Measurements from ENCODE around the gene PTGDR. TPM values are rescaled to one million over a fixed set of nuclear protein-coding genes. Genes with fewer than 3 reads are reported as not detected.

PTGDR gene
- total RNA-seq, 1 experiment from 2014 or later = not detected

GRCh38 chr14:52266782-52267181, 716 bp upstream of the PTGDR start (continued):
- TF ChIP-seq, protein P1, sequence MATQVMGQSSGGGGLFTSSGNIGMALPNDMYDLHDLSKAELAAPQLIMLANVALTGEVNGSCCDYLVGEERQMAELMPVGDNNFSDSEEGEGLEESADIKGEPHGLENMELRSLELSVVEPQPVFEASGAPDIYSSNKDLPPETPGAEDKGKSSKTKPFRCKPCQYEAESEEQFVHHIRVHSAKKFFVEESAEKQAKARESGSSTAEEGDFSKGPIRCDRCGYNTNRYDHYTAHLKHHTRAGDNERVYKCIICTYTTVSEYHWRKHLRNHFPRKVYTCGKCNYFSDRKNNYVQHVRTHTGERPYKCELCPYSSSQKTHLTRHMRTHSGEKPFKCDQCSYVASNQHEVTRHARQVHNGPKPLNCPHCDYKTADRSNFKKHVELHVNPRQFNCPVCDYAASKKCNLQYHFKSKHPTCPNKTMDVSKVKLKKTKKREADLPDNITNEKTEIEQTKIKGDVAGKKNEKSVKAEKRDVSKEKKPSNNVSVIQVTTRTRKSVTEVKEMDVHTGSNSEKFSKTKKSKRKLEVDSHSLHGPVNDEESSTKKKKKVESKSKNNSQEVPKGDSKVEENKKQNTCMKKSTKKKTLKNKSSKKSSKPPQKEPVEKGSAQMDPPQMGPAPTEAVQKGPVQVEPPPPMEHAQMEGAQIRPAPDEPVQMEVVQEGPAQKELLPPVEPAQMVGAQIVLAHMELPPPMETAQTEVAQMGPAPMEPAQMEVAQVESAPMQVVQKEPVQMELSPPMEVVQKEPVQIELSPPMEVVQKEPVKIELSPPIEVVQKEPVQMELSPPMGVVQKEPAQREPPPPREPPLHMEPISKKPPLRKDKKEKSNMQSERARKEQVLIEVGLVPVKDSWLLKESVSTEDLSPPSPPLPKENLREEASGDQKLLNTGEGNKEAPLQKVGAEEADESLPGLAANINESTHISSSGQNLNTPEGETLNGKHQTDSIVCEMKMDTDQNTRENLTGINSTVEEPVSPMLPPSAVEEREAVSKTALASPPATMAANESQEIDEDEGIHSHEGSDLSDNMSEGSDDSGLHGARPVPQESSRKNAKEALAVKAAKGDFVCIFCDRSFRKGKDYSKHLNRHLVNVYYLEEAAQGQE (IDR thresholded peaks at IDR 0.05; ENCODE audit: low read depth) = no peak
- TF ChIP-seq YY1 (IDR thresholded peaks at IDR 0.05; ENCODE audit: extremely low read depth, insufficient replicate concordance, low read depth, low read length) (no peak), SIN3A (IDR thresholded peaks at IDR 0.05; ENCODE audit: low read depth) (no peak), SRF (IDR thresholded peaks at IDR 0.05; ENCODE audit: low read depth) (no peak), JUND (IDR thresholded peaks at IDR 0.05) (no peak), POLR2AphosphoS5 (IDR thresholded peaks at IDR 0.05; ENCODE audit: low read depth, low read length) (no peak), MAX (IDR thresholded peaks at IDR 0.05) (no peak), ATF3 (IDR thresholded peaks at IDR 0.05) (no peak), TCF7L2 (IDR thresholded peaks at IDR 0.05; ENCODE audit: borderline replicate concordance, extremely low read depth, insufficient read depth, insufficient read length) (no peak)

DNA sequence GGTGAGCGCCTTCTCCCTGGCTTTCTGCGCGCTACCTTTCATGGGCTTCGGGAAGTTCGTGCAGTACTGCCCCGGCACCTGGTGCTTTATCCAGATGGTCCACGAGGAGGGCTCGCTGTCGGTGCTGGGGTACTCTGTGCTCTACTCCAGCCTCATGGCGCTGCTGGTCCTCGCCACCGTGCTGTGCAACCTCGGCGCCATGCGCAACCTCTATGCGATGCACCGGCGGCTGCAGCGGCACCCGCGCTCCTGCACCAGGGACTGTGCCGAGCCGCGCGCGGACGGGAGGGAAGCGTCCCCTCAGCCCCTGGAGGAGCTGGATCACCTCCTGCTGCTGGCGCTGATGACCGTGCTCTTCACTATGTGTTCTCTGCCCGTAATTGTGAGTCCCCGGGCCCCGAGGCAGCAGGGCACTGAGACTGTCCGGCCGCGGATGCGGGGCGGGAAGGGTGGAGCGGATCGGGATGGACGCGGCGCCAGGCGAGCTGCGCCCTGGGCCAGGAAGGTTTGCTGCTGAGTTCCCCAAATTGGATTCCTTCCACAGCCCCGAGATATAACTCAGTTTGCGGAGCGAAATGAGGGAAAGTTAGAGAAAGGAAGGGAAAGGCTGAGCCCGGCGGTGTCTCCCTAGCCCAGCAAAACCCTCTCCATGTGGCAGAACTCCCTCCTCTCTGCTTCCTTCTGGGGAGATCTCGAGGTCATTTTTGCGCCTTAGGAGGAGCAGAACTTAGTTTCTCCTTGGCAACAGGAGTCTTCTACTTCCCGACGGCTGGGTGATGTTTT, 972 bp downstream of the PTGDR start:
- no TSS peak for BruUV-seq (replicated peaks)
- Histone ChIP-seq H3K79me2 (ENCODE audit: insufficient read depth, low read length) (no peaks in the 10 kb centered on the region), H3K4me1 (ENCODE audit: control insufficient read depth in 1 of 2, insufficient read depth in 2 of 2, low read length in 2 of 2) (no peaks in the 10 kb centered on the region), H3K4me3 (replicated peaks in 1 of 2; ENCODE audit: low read depth in 1 of 2, low read length in 2 of 2) (no peak overlapping the region), H3K9me3 (ENCODE audit: control insufficient read depth in 1 of 2, insufficient read depth in 1 of 2, low read depth in 1 of 2, low read length in 2 of 2) (no peaks in the 10 kb centered on the region), H4K20me1 (ENCODE audit: insufficient read depth) (no peaks in the 10 kb centered on the region), H3K4me2 (ENCODE audit: low read length) (no peak overlapping the region), H3K9ac (ENCODE audit: low read length) (no peak overlapping the region), H2AFZ (ENCODE audit: low read depth, low read length, poor library complexity, severe bottlenecking) (no peak overlapping the region), H3K27me3 (ENCODE audit: insufficient read depth, low read length) (no peaks in the 10 kb centered on the region), H3K9me2 (ENCODE audit: insufficient read depth) (no peaks in the 10 kb centered on the region), H3K36me3 (ENCODE audit: control insufficient read depth in 1 of 2, insufficient read depth in 2 of 2, low read length in 2 of 2) (no peaks in the 10 kb centered on the region), H3K27ac (ENCODE audit: low read depth, low read length) (no peak overlapping the region)
- CTCF ChIA-PET = no interaction called here
- ATAC-seq (no peak), DNase-seq (ENCODE audit: low read depth, low spot score) (no peak)
- RAD21 ChIA-PET (ENCODE audit: low non-redundant PET in 1 of 2, low total read pairs in 2 of 2, uncharacterized antibody in 2 of 2, unreplicated experiment in 2 of 2) = no interaction called here
- intact Hi-C loops (cut with micrococcal nuclease) = no loop called here
- TF ChIP-seq POLR2A (IDR thresholded peaks at IDR 0.05; ENCODE audit: borderline replicate concordance, extremely low read depth, insufficient read depth, insufficient read length) = no peak
- TF ChIP-seq EGR1 (IDR thresholded peaks at IDR 0.05; ENCODE audit: low read depth) = no peak
- no peak for TF ChIP-seq ELF1 (IDR thresholded peaks at IDR 0.05; ENCODE audit: borderline replicate concordance, low read depth)
- no peak for TF ChIP-seq TCF7L2 (IDR thresholded peaks at IDR 0.05; ENCODE audit: borderline replicate concordance, extremely low read depth, insufficient read depth, insufficient read length)
- TF ChIP-seq SIN3A (IDR thresholded peaks at IDR 0.05; ENCODE audit: low read depth) = no peak
- TF ChIP-seq JUND (IDR thresholded peaks at IDR 0.05) = no peak
- TF ChIP-seq CBX3 (IDR thresholded peaks at IDR 0.05; ENCODE audit: low read depth) = no peak
- TF ChIP-seq FOSL1 (IDR thresholded peaks at IDR 0.05; ENCODE audit: low read depth) = no peak
- POLR2A ChIA-PET = no interaction called here

All from HCT116 (cell line).